NCI-H2107 (cell line): Measurements from ENCODE around the gene TRMT2B.
"Not testable (repeated sequence)": the region's sequence is repeated elsewhere in the genome, so short reads cannot be mapped to it uniquely, and the experiment has no call there.

Experiments used
- DNase-seq: peaks from one replicate; lab custom pipeline; 2025; lab: John Stamatoyannopoulos, UW

Gene TRMT2B

GRCh38 chrX:100999451-100999850, 52.5 kb downstream of the TRMT2B start:
- no peak for DNase-seq

DNA sequence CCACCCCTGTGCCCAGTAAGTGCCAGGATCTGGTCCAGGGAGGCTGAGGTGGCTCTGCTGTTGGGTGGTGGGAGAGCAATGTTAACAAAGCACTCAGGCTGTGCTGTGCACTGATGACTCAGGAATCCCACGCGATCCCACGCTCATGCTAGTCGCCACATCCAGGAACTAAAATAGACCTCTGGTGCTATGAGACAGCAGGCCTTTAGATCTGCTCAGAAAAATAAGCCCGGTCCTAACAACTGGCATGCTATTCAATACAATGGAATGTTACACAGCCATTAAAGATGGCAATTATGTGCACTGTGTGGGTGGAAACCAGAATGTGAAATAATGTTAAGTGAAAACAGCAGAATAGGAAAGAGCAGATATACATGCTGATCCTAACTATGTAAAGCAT, 56.4 kb downstream of the TRMT2B start:
- DNase-seq: no peak

DNA sequence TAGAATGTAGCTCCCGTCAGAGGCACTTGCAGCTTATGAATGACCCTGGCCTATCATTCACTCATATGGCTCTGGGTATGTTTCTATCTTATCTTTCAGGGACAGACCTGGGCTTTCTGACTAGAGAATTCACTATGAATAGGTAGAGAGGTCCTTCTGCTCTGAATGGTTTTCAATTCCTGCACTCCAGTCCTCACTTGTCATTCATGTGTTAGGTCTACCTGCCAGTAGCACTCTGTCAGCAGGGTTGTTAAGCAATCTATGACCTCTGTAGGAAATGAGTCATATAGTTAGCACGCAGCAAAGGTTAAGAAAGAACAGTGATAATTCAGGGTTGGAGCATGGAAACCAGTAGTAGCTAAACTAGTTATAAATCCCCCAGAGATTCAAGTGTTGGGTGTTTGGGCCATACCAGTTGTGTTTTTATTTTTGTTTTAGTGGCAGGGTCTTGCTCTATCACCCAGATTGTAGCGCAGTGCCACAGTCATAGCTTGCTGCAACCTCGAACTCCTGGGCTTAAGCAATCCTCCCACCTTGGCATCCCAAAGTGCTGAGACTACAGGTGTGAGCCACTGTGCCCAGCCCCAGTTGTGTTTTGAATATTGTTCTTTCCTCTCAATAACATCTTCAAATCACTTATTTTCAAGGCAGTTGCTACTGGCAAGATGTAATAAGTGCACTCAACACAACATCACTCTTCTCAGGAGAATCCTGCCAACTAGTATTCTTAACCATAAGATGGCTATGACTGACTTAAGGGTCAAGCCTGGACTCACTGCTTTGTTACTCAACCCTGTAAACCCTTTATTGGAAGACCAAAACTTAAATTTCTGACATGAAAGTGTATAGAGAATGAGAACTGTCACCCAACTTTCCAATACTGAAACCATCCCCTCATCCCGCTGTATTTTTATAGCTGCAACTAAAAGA, 57.3 kb downstream of the TRMT2B start:
- DNase-seq: no peak

GRCh38 chrX:100990139-100990538, 61.8 kb downstream of the TRMT2B start:
- no peak for DNase-seq

GRCh38 chrX:100984818-100985217, 67.1 kb downstream of the TRMT2B start:
- DNase-seq: no peak

DNA sequence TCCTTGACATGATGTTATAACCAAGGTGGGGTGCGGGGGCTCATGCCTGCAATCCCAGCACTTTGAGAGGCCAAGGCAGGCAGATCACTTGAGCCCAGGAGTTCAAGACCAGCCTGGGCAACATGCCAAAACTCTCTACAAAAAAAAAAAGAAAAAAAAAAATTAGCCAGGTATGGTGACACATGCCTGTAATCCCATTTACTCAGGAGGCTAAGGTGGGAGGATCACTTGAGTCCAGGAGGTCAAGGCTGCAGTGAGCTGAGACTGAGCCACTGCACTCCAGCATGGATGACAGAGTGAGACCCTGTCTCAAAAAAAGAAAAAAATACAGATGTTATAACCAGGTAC, 70.4 kb downstream of the TRMT2B start:
- DNase-seq: not testable (repeated sequence)

- no peak for DNase-seq
Measured at GRCh38 chrX:100980608-100981497, 71.1 kb downstream of the TRMT2B start.

DNA sequence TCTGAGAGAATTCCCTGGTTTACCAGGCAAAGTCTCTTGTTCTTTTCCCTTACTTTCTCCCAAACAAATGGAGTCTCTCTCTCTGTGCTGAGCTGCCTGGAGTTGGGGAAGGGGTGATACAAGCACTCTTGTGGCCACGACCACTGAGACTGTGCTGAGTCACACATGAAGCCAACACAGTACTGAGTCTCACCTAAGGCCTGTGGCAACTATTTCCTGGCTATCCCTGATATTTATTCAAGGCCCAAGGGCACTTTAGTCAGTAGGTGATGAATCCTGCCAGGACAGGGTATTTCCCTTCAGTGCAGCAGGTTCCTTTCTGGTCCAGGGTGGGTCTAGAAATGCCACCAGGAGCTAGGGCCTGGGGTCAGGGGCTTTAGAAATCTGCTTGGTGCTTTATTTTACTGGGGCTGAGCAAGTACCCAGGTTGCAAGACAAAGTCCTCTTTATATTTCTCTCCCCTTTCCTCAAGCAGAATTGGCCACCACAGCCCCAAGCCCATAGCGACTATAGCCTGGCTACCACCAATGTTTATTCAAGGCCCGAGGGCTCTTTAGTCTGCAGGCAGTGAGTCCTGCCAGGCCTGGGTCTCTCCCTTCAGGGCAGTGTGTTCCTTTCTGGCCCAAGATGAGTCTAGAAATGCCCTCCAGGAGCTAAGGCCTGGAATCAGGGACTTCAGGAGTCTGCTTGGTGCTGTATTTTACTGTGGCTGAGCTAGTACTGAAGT, 71.9 kb downstream of the TRMT2B start:
- no peak for DNase-seq

DNA sequence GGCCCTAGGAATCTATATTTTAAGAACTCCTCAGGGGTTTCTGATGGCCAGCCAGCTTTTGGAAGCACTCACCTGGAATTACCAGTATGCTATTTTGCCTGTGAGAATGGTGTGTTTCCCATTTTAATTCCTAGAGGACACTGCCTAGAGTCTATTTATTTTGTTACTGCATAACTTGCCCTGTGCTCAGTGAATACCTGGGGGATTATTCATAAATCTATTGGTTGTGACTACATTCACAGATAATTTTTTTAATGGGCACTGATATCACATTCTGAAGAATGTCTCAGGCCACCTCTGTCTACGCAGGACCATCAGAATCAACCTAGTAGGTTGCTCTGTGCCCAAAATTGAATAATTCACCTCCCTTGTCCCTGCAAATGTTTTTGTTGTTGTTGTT, 75.7 kb downstream of the TRMT2B start:
- DNase-seq: no peak

GRCh38 chrX:100975212-100975611, 76.7 kb downstream of the TRMT2B start:
- no peak for DNase-seq

DNA sequence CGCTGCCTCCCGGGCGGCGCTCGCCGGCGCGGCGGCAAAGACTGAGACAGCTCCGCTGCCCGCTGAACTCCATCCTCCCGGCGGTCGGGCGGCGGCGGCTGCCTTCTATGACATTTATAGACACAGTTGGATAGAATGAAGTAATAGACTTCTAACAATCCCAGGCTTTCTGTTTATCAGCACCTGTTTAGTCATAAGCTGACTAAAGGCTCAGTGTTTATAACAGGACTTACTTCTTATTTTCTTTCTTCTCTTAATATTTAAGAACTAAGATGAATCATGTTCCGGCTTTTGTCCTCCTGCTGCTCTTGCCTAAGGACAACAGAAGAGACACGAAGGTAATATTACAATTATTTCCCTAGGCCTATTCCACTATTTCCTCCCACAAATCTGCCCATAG, 78.5 kb downstream of the TRMT2B start:
- DNase-seq: no peak

GRCh38 chrX:100969936-100970335, 82.0 kb downstream of the TRMT2B start:
- no peak for DNase-seq

GRCh38 chrX:100969408-100969807, 82.5 kb downstream of the TRMT2B start, which contains the start of gene ARL13A:
TSS of gene ARL13A (plus strand) at chrX:100969708. CDS start at chrX:100973690, 3,982 bp downstream.
- DNase-seq: no peak

- no peak for DNase-seq
Measured at GRCh38 chrX:100964362-100964761, 87.5 kb downstream of the TRMT2B start.

DNA sequence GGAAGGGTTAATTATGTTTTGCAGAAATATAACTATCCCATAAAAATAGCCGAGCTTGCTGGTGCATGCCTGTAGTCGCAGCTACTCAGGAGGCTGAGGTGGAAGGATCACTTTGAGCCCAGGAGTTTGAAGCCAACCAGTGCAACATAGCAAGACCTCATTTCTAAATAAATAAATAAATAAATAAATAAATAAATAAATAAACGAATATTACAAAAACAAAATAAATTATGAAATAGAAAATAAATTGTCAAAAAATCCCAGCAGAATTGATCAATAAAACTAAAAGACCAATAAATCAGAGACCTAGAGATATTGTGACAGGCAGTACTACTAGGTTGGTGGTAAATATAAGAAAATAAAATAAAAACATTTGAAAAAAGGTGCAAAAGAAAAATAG, 89.1 kb downstream of the TRMT2B start:
- DNase-seq: no peak
